Testis (tissue), 2 donors: ENCODE measurements around the gene NADK.

Experiments used
- CTCF ChIP-seq, 3 experiments: fragments of 450-650 bp in 2 of 3; fragments of 200-600 bp in 1 of 3; sonication (generic) in 1 of 3; IDR thresholded peaks; one replicate each; pipeline ENCODE4 v1.5.1; 2016 to 2019; ENCODE audit warnings: antibody characterized with exemption in 3 of 3, mild to moderate bottlenecking in 2 of 3, moderate library complexity in 1 of 3
- POLR2A ChIP-seq: fragments of 450-650 bp; IDR thresholded peaks from one replicate; pipeline ENCODE4 v1.6.1; 2017; ENCODE audit warnings: antibody characterized with exemption, mild to moderate bottlenecking, moderate library complexity

GRCh38 chr1:1748686-1749321 is 29.5 kb downstream of the NADK start:
- no peak for TF ChIP-seq CTCF (IDR thresholded peaks at IDR 0.05)
- no peak for TF ChIP-seq POLR2A
